PC-3 (cell line): ENCODE data around the gene PRKCE. TPM values are rescaled to one million over a fixed set of nuclear protein-coding genes. Genes with fewer than 3 reads are reported as not detected.
A peak's percentile ranks its signal among the peaks of the same experiment; 100 is the strongest.

Source experiments
- ATAC-seq: fragments of 200-7000 bp; cut with Tn5 transposase; 2 replicates; pipeline ENCODE4 v1.9.1; 2020; ENCODE audit warnings: mild to moderate bottlenecking, moderate library complexity
- BruUV-seq: library from RNA; stranded (reverse); fragments of 400-500 nt; replicated peaks from 2 replicates; lab custom pipeline; 2021; lab: Mats Ljungman, UMichigan
- CTCF ChIA-PET: fragments of 300-600 bp; sonication (Branson Sonifier 250); formaldehyde crosslinking; loops from one replicate; lab custom pipeline; 2022; ENCODE audit warnings: antibody characterized with exemption; lab: Charles Lee
- POLR2A ChIA-PET: fragments of 300-600 bp; sonication (Branson Sonifier 250); formaldehyde crosslinking; loops from one replicate; lab custom pipeline; 2022; ENCODE audit warnings: antibody characterized with exemption; ENCODE audit not compliant: unreplicated experiment; lab: Charles Lee
- DNase-seq: peaks from one replicate; pipeline ENCODE4 v3.0.0-alpha.2; 2015
- H2AFZ ChIP-seq: fragments of 300-600 bp; sonication (generic); 2 replicates; pipeline ENCODE4 v1.6.0; 2016; ENCODE audit warnings: antibody characterized with exemption, low read length
- H3F3A ChIP-seq: fragments of 300-600 bp; sonication (generic); one replicate; pipeline ENCODE4 v1.6.0; 2017; ENCODE audit warnings: antibody characterized with exemption, low read length, control low read depth, mild to moderate bottlenecking; ENCODE audit not compliant: unreplicated experiment
- H3K27ac ChIP-seq: fragments of 300-600 bp; sonication (generic); 2 replicates; pipeline ENCODE4 v1.5.1; 2016; ENCODE audit warnings: mild to moderate bottlenecking, low read length
- H3K27me3 ChIP-seq: fragments of 300-600 bp; sonication (generic); 2 replicates; pipeline ENCODE4 v1.6.1; 2016; ENCODE audit warnings: low read length, mixed read lengths
- H3K36me3 ChIP-seq: fragments of 300-600 bp; sonication (generic); 2 replicates; pipeline ENCODE4 v1.6.1; 2016; ENCODE audit warnings: low read depth, mixed run types, low read length, mixed read lengths
- H3K4me1 ChIP-seq: fragments of 300-600 bp; sonication (generic); 2 replicates; pipeline ENCODE4 v1.5.1; 2016; ENCODE audit warnings: low read length; ENCODE audit not compliant: insufficient read depth
- H3K4me2 ChIP-seq: fragments of 300-600 bp; sonication (generic); 2 replicates; pipeline ENCODE4 v1.6.0; 2016; ENCODE audit warnings: low read length
- H3K4me3 ChIP-seq: fragments of 300-600 bp; sonication (generic); 2 replicates; pipeline ENCODE4 v1.5.1; 2016; ENCODE audit warnings: mild to moderate bottlenecking, low read length, mixed read lengths
- H3K79me2 ChIP-seq: fragments of 300-600 bp; sonication (generic); 2 replicates; pipeline ENCODE4 v1.6.1; 2017; ENCODE audit warnings: low read length, mixed read lengths
- H3K9ac ChIP-seq: fragments of 300-600 bp; sonication (generic); 2 replicates; pipeline ENCODE4 v1.6.0; 2016; ENCODE audit warnings: mild to moderate bottlenecking, low read length
- H3K9me2 ChIP-seq: fragments of 300-600 bp; sonication (generic); replicated peaks from 2 replicates; pipeline ENCODE4 v1.6.1; 2016; ENCODE audit warnings: mixed run types, low read length, mixed read lengths
- H3K9me3 ChIP-seq: fragments of 300-600 bp; sonication (generic); 2 replicates; pipeline ENCODE4 v1.6.1; 2016; ENCODE audit warnings: low read length, mixed read lengths
- H4K20me1 ChIP-seq: fragments of 300-600 bp; sonication (generic); 2 replicates; pipeline ENCODE4 v1.6.1; 2016; ENCODE audit warnings: low read length, mixed read lengths
- EZH2 ChIP-seq: fragments of 300-600 bp; sonication (generic); IDR thresholded peaks from one replicate; pipeline ENCODE4 v1.6.1; 2017; ENCODE audit warnings: antibody characterized with exemption, mild to moderate bottlenecking, low read length; ENCODE audit not compliant: unreplicated experiment
- EZH2phosphoT487 ChIP-seq: fragments of 300-600 bp; sonication (generic); IDR thresholded peaks from 2 replicates; pipeline ENCODE4 v1.6.1; 2018; ENCODE audit warnings: mild to moderate bottlenecking, antibody characterized with exemption, low read length, borderline replicate concordance
- intact Hi-C: fragments of 100-400 bp; cut with micrococcal nuclease; formaldehyde crosslinking; loops from 2 replicates; pipeline ENCODE4 v1.9.0; 2023
- total RNA-seq: library from RNA; depleted of rRNA; stranded (reverse); fragments of >200 nt; gene quantifications from 2 replicates; pipeline ENCODE4 v1.2.3, GENCODE V29; 2014
- TF ChIP-seq, protein P1 (sequence below): fragments of 300-600 bp; sonication (generic); conservative IDR thresholded peaks from 2 replicates; pipeline ENCODE4 v1.5.1; 2017; ENCODE audit warnings: antibody characterized with exemption, low read depth, mild to moderate bottlenecking, low read length

PRKCE gene
- total RNA-seq, 1 experiment from 2014 or later, result 7.0 TPM

DNA sequence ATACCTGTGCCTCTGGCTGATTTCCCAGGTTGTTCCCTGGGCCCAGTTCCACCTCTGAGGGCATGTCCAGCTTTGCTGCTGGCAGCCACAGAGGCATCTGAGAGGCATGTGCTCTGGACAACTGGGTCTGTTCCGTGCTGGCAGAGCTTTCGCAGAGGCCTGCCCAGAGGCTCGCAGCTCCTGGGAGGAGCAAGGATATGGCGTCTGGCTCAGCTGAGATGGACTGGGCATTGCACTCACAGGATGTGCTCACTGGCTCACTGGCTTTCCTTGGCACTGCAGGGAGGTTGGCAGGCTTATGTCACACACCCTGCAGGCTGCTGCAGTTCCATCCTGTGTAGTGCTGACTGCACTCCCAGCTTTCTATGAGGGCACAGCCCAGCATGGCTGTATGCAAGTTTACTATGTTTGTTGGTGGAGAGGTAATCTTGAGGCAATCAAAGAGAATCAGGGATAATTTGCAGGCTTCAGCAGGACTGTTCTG lies 172.3 kb downstream of the PRKCE start:
- intact Hi-C loops, result no loop called here
- ChIA-PET POLR2A (no interaction called here), CTCF (no interaction called here)

GRCh38 chr2:45825001-45825651 lies 173.7 kb downstream of the PRKCE start:
- ChIA-PET CTCF (no interaction called here), POLR2A (interaction anchor here (0.5 kb wide), 1 partner anchor 136 kb away, joined by 4 read pairs; no protein-coding TSS in a partner anchor)
- ATAC-seq (no peak), DNase-seq (no peak)
- TF ChIP-seq EZH2, result no peak
- TF ChIP-seq, protein P1, sequence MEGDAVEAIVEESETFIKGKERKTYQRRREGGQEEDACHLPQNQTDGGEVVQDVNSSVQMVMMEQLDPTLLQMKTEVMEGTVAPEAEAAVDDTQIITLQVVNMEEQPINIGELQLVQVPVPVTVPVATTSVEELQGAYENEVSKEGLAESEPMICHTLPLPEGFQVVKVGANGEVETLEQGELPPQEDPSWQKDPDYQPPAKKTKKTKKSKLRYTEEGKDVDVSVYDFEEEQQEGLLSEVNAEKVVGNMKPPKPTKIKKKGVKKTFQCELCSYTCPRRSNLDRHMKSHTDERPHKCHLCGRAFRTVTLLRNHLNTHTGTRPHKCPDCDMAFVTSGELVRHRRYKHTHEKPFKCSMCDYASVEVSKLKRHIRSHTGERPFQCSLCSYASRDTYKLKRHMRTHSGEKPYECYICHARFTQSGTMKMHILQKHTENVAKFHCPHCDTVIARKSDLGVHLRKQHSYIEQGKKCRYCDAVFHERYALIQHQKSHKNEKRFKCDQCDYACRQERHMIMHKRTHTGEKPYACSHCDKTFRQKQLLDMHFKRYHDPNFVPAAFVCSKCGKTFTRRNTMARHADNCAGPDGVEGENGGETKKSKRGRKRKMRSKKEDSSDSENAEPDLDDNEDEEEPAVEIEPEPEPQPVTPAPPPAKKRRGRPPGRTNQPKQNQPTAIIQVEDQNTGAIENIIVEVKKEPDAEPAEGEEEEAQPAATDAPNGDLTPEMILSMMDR, result no peak; the same call in 1 of the 2 replicates
- TF ChIP-seq EZH2phosphoT487, result no peak
- Histone ChIP-seq H3F3A (no peaks in the 10 kb centered on the region), H3K9me2 (no peaks in the 10 kb centered on the region), H2AFZ (no peak overlapping the region), H3K4me3 (no peak overlapping the region), H4K20me1 (no peaks in the 10 kb centered on the region), H3K36me3 (no peaks in the 10 kb centered on the region), H3K4me1 (peaks cover 17% of the 10 kb centered on the region), H3K9ac (no peak overlapping the region), H3K27ac (no peak overlapping the region), H3K27me3 (no peaks in the 10 kb centered on the region), H3K4me2 (no peak overlapping the region), H3K79me2 (no peaks in the 10 kb centered on the region), H3K9me3 (peaks cover 1% of the 10 kb centered on the region; the same call in 1 of the 2 replicates)
- intact Hi-C loops, result no loop called here
- no TSS peak for BruUV-seq

More for the DNA sequence above, 172.3 kb downstream of the PRKCE start:
- ATAC-seq, result peak; percentile 73
- H3K79me2 ChIP-seq, result no peaks in the 10 kb centered on the region
- H3K36me3 ChIP-seq, result no peaks in the 10 kb centered on the region
- peaks cover 17% of the 10 kb centered on the region for H3K4me1 ChIP-seq
- no peaks in the 10 kb centered on the region for H3K27me3 ChIP-seq
- H4K20me1 ChIP-seq, result no peaks in the 10 kb centered on the region
- no peaks in the 10 kb centered on the region for H3K9me2 ChIP-seq
- TF ChIP-seq EZH2 (no peak), EZH2phosphoT487 (no peak)
- TF ChIP-seq, protein P1, result no peak
- no TSS peak for BruUV-seq
- peak; percentile 12 for DNase-seq
- no peak overlapping the region for H3K4me3 ChIP-seq
- H2AFZ ChIP-seq, result no peak overlapping the region
- no peak overlapping the region for H3K4me2 ChIP-seq
- no peak overlapping the region for H3K27ac ChIP-seq
- no peaks in the 10 kb centered on the region for H3K9me3 ChIP-seq
- no peak overlapping the region for H3K9ac ChIP-seq
- H3F3A ChIP-seq, result no peaks in the 10 kb centered on the region

- CTCF ChIA-PET, result no interaction called here
- H3K9ac ChIP-seq, result no peak overlapping the region
- DNase-seq (no peak), ATAC-seq (no peak)
- no peaks in the 10 kb centered on the region for H3K79me2 ChIP-seq
- H3K4me2 ChIP-seq, result no peak overlapping the region
- POLR2A ChIA-PET, result no interaction called here
- no peak overlapping the region for H3K4me3 ChIP-seq
- H3K4me1 ChIP-seq, result peaks cover 13% of the 10 kb centered on the region
- no peaks in the 10 kb centered on the region for H4K20me1 ChIP-seq
- no peaks in the 10 kb centered on the region for H3F3A ChIP-seq
- H3K27ac ChIP-seq, result no peak overlapping the region
- no peak overlapping the region for H2AFZ ChIP-seq
- intact Hi-C loops, result no loop called here
- no peaks in the 10 kb centered on the region for H3K27me3 ChIP-seq
- H3K9me2 ChIP-seq, result no peaks in the 10 kb centered on the region
- no peaks in the 10 kb centered on the region for H3K36me3 ChIP-seq
- peaks cover 10% of the 10 kb centered on the region; the same call in 1 of the 2 replicates for H3K9me3 ChIP-seq
- BruUV-seq, result no TSS peak
- TF ChIP-seq EZH2phosphoT487, result no peak
- TF ChIP-seq, protein P1, result no peak
- no peak for TF ChIP-seq EZH2
Observed at GRCh38 chr2:45826460-45826859, 175.0 kb downstream of the PRKCE start.
